HepG2 (cell line): ENCODE results near the gene PKP3. TPM values are rescaled to one million over a fixed set of nuclear protein-coding genes. Genes with fewer than 3 reads are reported as not detected.

Experiments used
- ARNT2 ChIP-seq: sonication (generic); formaldehyde crosslinking; IDR thresholded peaks from 2 replicates; pipeline ENCODE4 v1.8.0; 2022; ENCODE audit warnings: mild to moderate bottlenecking, low read depth, missing genetic modification reagents, moderate library complexity
- ATF5 ChIP-seq: sonication (generic); formaldehyde crosslinking; IDR thresholded peaks from 2 replicates; pipeline ENCODE4 v1.4.0; 2020; ENCODE audit warnings: mild to moderate bottlenecking, low read depth, missing genetic modification reagents
- BCL3 ChIP-seq: sonication (generic); formaldehyde crosslinking; IDR thresholded peaks from 2 replicates; pipeline ENCODE4 v1.5.1; 2020; ENCODE audit warnings: mild to moderate bottlenecking, missing genetic modification reagents, moderate library complexity
- FLYWCH1 ChIP-seq: sonication (generic); formaldehyde crosslinking; IDR thresholded peaks from 2 replicates; pipeline ENCODE4 v1.8.1; 2023; ENCODE audit warnings: mild to moderate bottlenecking, missing genetic modification reagents
- FOSL2 ChIP-seq: sonication (generic); formaldehyde crosslinking; IDR thresholded peaks from 2 replicates; pipeline ENCODE4 v1.4.0; 2020; ENCODE audit warnings: missing genetic modification reagents
- FOXA3 ChIP-seq: IDR thresholded peaks from 2 replicates; pipeline ENCODE4 v1.6.1; 2016; ENCODE audit warnings: missing genetic modification reagents, missing compliant biosample characterization
- FOXM1 ChIP-seq: sonication (generic); formaldehyde crosslinking; IDR thresholded peaks from 2 replicates; pipeline ENCODE4 v1.5.0; 2020; ENCODE audit warnings: missing genetic modification reagents
- GFI1 ChIP-seq: sonication (generic); formaldehyde crosslinking; IDR thresholded peaks from 2 replicates; pipeline ENCODE4 v1.5.0; 2020; ENCODE audit warnings: missing genetic modification reagents, mild to moderate bottlenecking, borderline replicate concordance
- HDAC2 ChIP-seq: sonication (generic); formaldehyde crosslinking; IDR thresholded peaks from 2 replicates; pipeline ENCODE4 v1.4.0; 2020; ENCODE audit warnings: missing genetic modification reagents
- HNF4A ChIP-seq: sonication (generic); formaldehyde crosslinking; IDR thresholded peaks from 2 replicates; pipeline ENCODE4 v1.4.0; 2020; ENCODE audit warnings: missing genetic modification reagents
- HNF4G ChIP-seq, 2 experiments: sonication (generic) in 1 of 2; formaldehyde crosslinking in 1 of 2; IDR thresholded peaks; 2 replicates each; pipeline versions ENCODE4 v1.4.0 to v1.6.1; 2011 to 2020; ENCODE audit warnings: borderline replicate concordance in 2 of 2, low read depth in 2 of 2, mild to moderate bottlenecking in 2 of 2, low read length in 1 of 2, missing genetic modification reagents in 1 of 2, moderate library complexity in 1 of 2
- ISL2 ChIP-seq: sonication (generic); formaldehyde crosslinking; IDR thresholded peaks from 2 replicates; pipeline ENCODE4 v1.5.0; 2020; ENCODE audit warnings: missing genetic modification reagents
- MIER3 ChIP-seq: IDR thresholded peaks from 2 replicates; pipeline ENCODE4 v1.6.1; 2016; ENCODE audit warnings: missing compliant biosample characterization, borderline replicate concordance
- MNT ChIP-seq: fragments of 450-650 bp; IDR thresholded peaks from 2 replicates; pipeline ENCODE4 v1.6.1; 2016
- NAIF1 ChIP-seq: sonication (generic); formaldehyde crosslinking; IDR thresholded peaks from 2 replicates; pipeline ENCODE4 v1.5.0; 2020; ENCODE audit warnings: mild to moderate bottlenecking, missing genetic modification reagents, borderline replicate concordance
- NCOA1 ChIP-seq: sonication (generic); formaldehyde crosslinking; IDR thresholded peaks from 2 replicates; pipeline ENCODE4 v1.9.0; 2021; ENCODE audit warnings: missing genetic modification reagents
- PTBP1 ChIP-seq: fragments of 200-400 bp; formaldehyde crosslinking; IDR thresholded peaks from 2 replicates; pipeline ENCODE4 v1.6.1; 2018; ENCODE audit warnings: low read length, low read depth; ENCODE audit not compliant: poor library complexity, severe bottlenecking
- TFAP4 ChIP-seq: sonication (generic); IDR thresholded peaks from 2 replicates; pipeline ENCODE4 v1.6.1; 2016; ENCODE audit warnings: low read depth, borderline replicate concordance
- TGIF2 ChIP-seq: IDR thresholded peaks from 2 replicates; pipeline ENCODE4 v1.6.1; 2016; ENCODE audit warnings: control low read depth, missing compliant biosample characterization
- ZC3H13 ChIP-seq: sonication (generic); formaldehyde crosslinking; IDR thresholded peaks from 2 replicates; pipeline ENCODE4 v1.8.1; 2023; ENCODE audit warnings: mild to moderate bottlenecking, missing genetic modification reagents, moderate library complexity
- ZFY ChIP-seq: sonication (generic); formaldehyde crosslinking; IDR thresholded peaks from 2 replicates; pipeline ENCODE4 v1.4.0; 2020; ENCODE audit warnings: missing genetic modification reagents
- ZMYM4 ChIP-seq: sonication (generic); formaldehyde crosslinking; IDR thresholded peaks from 2 replicates; pipeline ENCODE4 v1.8.1; 2023; ENCODE audit warnings: mild to moderate bottlenecking, missing genetic modification reagents
- ZNF510 ChIP-seq: sonication (generic); formaldehyde crosslinking; IDR thresholded peaks from 2 replicates; pipeline ENCODE4 v1.4.0; 2020; ENCODE audit warnings: low read depth, mild to moderate bottlenecking, missing genetic modification reagents
- ZSCAN22 ChIP-seq: sonication (generic); formaldehyde crosslinking; IDR thresholded peaks from 2 replicates; pipeline ENCODE4 v1.4.0; 2020; ENCODE audit warnings: mild to moderate bottlenecking, missing genetic modification reagents
- ZSCAN25 ChIP-seq: sonication (generic); formaldehyde crosslinking; IDR thresholded peaks from 2 replicates; pipeline ENCODE4 v1.8.0; 2022; ENCODE audit warnings: mild to moderate bottlenecking, missing genetic modification reagents
- polyA plus RNA-seq, 8 experiments: library from polyadenylated mRNA; depleted of rRNA in 3 of 8; stranded (reverse) in 7 of 8; unstranded in 1 of 8; fragments of >200 nt; fragmentation: Illumina TruSeq in 4 of 8; extraction: Trizol in 4 of 8; gene quantifications; 2 replicates each; pipeline versions ENCODE4 v1.2.1 to v1.2.3, GENCODE V29; 2011 to 2016; ENCODE audit warnings: low read depth in 4 of 8, missing spikeins in 1 of 8, mixed read lengths in 1 of 8; ENCODE audit not compliant: insufficient read depth in 1 of 8
- total RNA-seq, 5 experiments: library from RNA; depleted of rRNA; stranded (reverse); fragments of >200 nt; fragmentation: Illumina TruSeq; extraction: Trizol; gene quantifications; 2 replicates each; pipeline ENCODE4 v1.2.3, GENCODE V29; 2016; ENCODE audit warnings: low read depth in 1 of 5

Gene PKP3
- total and polyA plus RNA-seq, 2 of the 13 experiments (the other 11 are each of a cell fraction or from before 2014, with no cell fraction given) = 18.0 to 28.7 TPM

GRCh38 chr11:353179-353873 lies 40.7 kb upstream of the PKP3 start (continued):
- TF ChIP-seq ZSCAN22 (CRISPR knock-in tag) = no peak
- TF ChIP-seq ARNT2 = 0 out of 2 replicates have a peak, but pooled peaks have one; percentile 43
- no peak for TF ChIP-seq FOXM1
- no peak for TF ChIP-seq NCOA1 (CRISPR knock-in tag)
- no peak for TF ChIP-seq PTBP1
- TF ChIP-seq ZFY (CRISPR knock-in tag) = peak; percentile 93
- TF ChIP-seq ZNF510 = 0 out of 2 replicates have a peak, but pooled peaks have one; percentile 17
- 0 out of 2 replicates have a peak, but pooled peaks have one; percentile 52 for TF ChIP-seq ZMYM4
- TF ChIP-seq BCL3 (CRISPR knock-in tag) = peak; percentile 75
- TF ChIP-seq MNT = 0 out of 2 replicates have a peak, but pooled peaks have one; percentile 19
- TF ChIP-seq ISL2 = peak; percentile 20; the same call in 1 of the 2 replicates
- peak; percentile 75 for TF ChIP-seq FOXA3
- TF ChIP-seq MIER3 (CRISPR knock-in tag) = no peak; the same call in 1 of the 2 replicates
- peak; percentile 59; the same call in 1 of the 2 replicates for TF ChIP-seq ZSCAN25 (CRISPR knock-in tag)
- no peak for TF ChIP-seq ATF5 (CRISPR knock-in tag)
- TF ChIP-seq GFI1 (CRISPR knock-in tag) = peak; percentile 83
- peak; percentile 88 for TF ChIP-seq NAIF1
- no peak; the same call in 1 of the 2 replicates for TF ChIP-seq HNF4A (CRISPR knock-in tag)
- 0 out of 2 replicates have a peak, but pooled peaks have one; percentile 49 for TF ChIP-seq FLYWCH1 (CRISPR knock-in tag)
- peak; percentile 6; the same call in 1 of the 2 replicates for TF ChIP-seq HNF4G (IDR thresholded peaks at IDR 0.05; ENCODE audit: borderline replicate concordance, low read depth, low read length)
- TF ChIP-seq HNF4G (CRISPR knock-in tag; IDR thresholded peaks at IDR 0.05; ENCODE audit: borderline replicate concordance, low read depth) = no peak; the same call in 1 of the 2 replicates
- TF ChIP-seq TFAP4 = no peak
- peak; percentile 73; the same call in 1 of the 2 replicates for TF ChIP-seq TGIF2
- no peak for TF ChIP-seq ZC3H13 (CRISPR knock-in tag)
- peak; percentile 50; the same call in 1 of the 2 replicates for TF ChIP-seq FOSL2 (CRISPR knock-in tag)
- TF ChIP-seq HDAC2 = peak; percentile 59
